Fibroblast of lung (primary cell): Measurements from ENCODE around the gene KMT2B. TPM values are rescaled to one million over a fixed set of nuclear protein-coding genes. Genes with fewer than 3 reads are reported as not detected.

Experiments used
- DNase-seq, 2 donors: peaks; one replicate each; pipeline versions ENCODE4 v3.0.0 to v3.0.0-alpha.2; 2010; ENCODE audit warnings: low read depth in 2 of 2
- H2AFZ ChIP-seq: 2 replicates; pipeline ENCODE4 v1.5.1; 2012; ENCODE audit warnings: low read length, control low read depth, inconsistent platforms
- H3K27ac ChIP-seq: 2 replicates; pipeline ENCODE4 v1.5.1; 2011; ENCODE audit warnings: low read length, control low read depth; ENCODE audit not compliant: insufficient read depth
- H3K27me3 ChIP-seq: 2 replicates; pipeline ENCODE4 v1.5.1; 2011; ENCODE audit warnings: mild to moderate bottlenecking, low read length; ENCODE audit not compliant: control insufficient read depth, insufficient read depth
- H3K36me3 ChIP-seq: 2 replicates; pipeline ENCODE4 v1.5.1; 2011; ENCODE audit warnings: low read length; ENCODE audit not compliant: control insufficient read depth, insufficient read depth
- H3K4me1 ChIP-seq: 2 replicates; pipeline ENCODE4 v1.5.1; 2011; ENCODE audit warnings: low read length; ENCODE audit not compliant: control insufficient read depth, insufficient read depth; ENCODE audit errors: extremely low read depth
- H3K4me2 ChIP-seq: 2 replicates; pipeline ENCODE4 v1.5.1; 2011; ENCODE audit warnings: low read length, control low read depth; ENCODE audit not compliant: insufficient read depth; ENCODE audit errors: extremely low read depth
- H3K4me3 ChIP-seq, 4 experiments: fragments of 200-600 bp in 1 of 4; sonication (generic) in 1 of 4; replicated peaks in 1 of 4; 2 replicates each; pipeline ENCODE4 v1.5.1; 2011 to 2016; ENCODE audit warnings: low read length in 4 of 4, low read depth in 3 of 4, mild to moderate bottlenecking in 3 of 4, control low read depth in 2 of 4, inconsistent platforms in 1 of 4, mixed read lengths in 1 of 4; ENCODE audit not compliant: insufficient read depth in 1 of 4; ENCODE audit errors: control extremely low read depth in 1 of 4
- H3K79me2 ChIP-seq: 2 replicates; pipeline ENCODE4 v1.5.1; 2012; ENCODE audit warnings: mild to moderate bottlenecking, low read length, inconsistent platforms; ENCODE audit not compliant: control insufficient read depth, insufficient read depth
- H3K9ac ChIP-seq: 2 replicates; pipeline ENCODE4 v1.5.1; 2011; ENCODE audit warnings: mild to moderate bottlenecking, low read length, control low read depth; ENCODE audit not compliant: insufficient read depth
- H3K9me3 ChIP-seq: 2 replicates; pipeline ENCODE4 v1.5.1; 2012; ENCODE audit warnings: low read depth, low read length; ENCODE audit not compliant: control insufficient read depth, insufficient read depth
- H4K20me1 ChIP-seq: 2 replicates; pipeline ENCODE4 v1.5.1; 2011; ENCODE audit warnings: low read length; ENCODE audit not compliant: control insufficient read depth, insufficient read depth; ENCODE audit errors: extremely low read depth
- EZH2 ChIP-seq: IDR thresholded peaks from 2 replicates; pipeline ENCODE4 v1.5.1; 2012; ENCODE audit warnings: low read length, control low read depth, mild to moderate bottlenecking; ENCODE audit errors: missing control alignments
- polyA plus RNA-seq, 2 donors: library from polyadenylated mRNA; depleted of rRNA in 1 of 2; stranded (reverse) in 1 of 2; unstranded in 1 of 2; fragments of >200 nt; gene quantifications; 2 replicates each; pipeline ENCODE4 v1.2.1, GENCODE V29; 2011 to 2012; ENCODE audit warnings: missing spikeins in 1 of 2
- total RNA-seq: library from RNA; depleted of rRNA; stranded (reverse); fragments of >200 nt; gene quantifications from 2 replicates; pipeline ENCODE4 v1.2.1, GENCODE V29; 2014
- TF ChIP-seq, protein P1 (sequence below), 2 donors: IDR thresholded peaks in 1 of 2; conservative IDR thresholded peaks in 1 of 2; 1 replicate in 1 of 2; 2 replicates in 1 of 2; pipeline ENCODE4 v1.5.1; 2011 to 2012; ENCODE audit warnings: low read length in 2 of 2, control low read depth in 1 of 2, inconsistent platforms in 1 of 2, low read depth in 1 of 2, mild to moderate bottlenecking in 1 of 2

The KMT2B gene
- total and polyA plus RNA-seq, 2 donors (not counting 1 experiment from before 2014, with no cell fraction given) = 5.4 to 7.4 TPM

DNA sequence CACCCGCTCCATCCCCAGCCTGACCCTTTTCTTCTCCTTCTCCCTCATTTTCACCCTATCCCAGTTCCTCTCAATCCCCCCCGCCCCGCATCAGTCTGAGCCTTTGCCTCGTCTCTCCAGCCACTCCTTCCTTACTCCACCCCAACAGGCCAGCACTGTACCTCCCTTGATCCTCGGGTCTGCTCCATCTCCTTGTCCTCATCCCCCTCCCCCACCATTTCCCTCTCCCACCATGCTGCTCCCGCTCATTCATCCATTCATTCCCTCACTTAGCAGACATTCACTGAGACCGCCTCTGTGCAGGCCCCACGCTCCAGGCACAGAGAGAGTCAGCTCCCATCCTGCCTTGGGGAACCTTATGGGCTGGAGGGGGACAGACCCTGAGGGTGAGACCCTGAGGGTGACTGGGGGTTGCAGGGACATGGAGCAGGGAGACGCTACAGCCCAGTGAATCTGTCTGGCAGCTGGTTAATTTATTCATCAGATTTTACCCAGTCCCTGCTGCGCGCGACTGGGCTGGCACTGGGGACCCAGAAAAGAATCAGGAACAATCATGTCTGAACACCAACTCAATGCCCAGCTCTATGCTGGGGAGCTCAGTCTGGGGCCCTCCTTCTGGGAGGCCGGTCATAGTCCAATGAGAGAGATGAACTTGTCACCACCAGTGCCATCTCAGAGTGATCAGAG, 58.4 kb downstream of the KMT2B start:
- Histone ChIP-seq H3K27me3 (no peaks in the 10 kb centered on the region), H4K20me1 (no peaks in the 10 kb centered on the region), H2AFZ (peak overlapping the region; percentile 7), H3K36me3 (no peaks in the 10 kb centered on the region), H3K9ac (no peak overlapping the region), H3K4me3 (peak overlapping the region; percentile 43 to 72 (median 62)), H3K79me2 (peaks cover 3% of the 10 kb centered on the region), H3K9me3 (no peaks in the 10 kb centered on the region), H3K4me2 (peak overlapping the region; percentile 80), H3K4me1 (peaks cover 4% of the 10 kb centered on the region), H3K27ac (no peak overlapping the region)
- TF ChIP-seq, protein P1, sequence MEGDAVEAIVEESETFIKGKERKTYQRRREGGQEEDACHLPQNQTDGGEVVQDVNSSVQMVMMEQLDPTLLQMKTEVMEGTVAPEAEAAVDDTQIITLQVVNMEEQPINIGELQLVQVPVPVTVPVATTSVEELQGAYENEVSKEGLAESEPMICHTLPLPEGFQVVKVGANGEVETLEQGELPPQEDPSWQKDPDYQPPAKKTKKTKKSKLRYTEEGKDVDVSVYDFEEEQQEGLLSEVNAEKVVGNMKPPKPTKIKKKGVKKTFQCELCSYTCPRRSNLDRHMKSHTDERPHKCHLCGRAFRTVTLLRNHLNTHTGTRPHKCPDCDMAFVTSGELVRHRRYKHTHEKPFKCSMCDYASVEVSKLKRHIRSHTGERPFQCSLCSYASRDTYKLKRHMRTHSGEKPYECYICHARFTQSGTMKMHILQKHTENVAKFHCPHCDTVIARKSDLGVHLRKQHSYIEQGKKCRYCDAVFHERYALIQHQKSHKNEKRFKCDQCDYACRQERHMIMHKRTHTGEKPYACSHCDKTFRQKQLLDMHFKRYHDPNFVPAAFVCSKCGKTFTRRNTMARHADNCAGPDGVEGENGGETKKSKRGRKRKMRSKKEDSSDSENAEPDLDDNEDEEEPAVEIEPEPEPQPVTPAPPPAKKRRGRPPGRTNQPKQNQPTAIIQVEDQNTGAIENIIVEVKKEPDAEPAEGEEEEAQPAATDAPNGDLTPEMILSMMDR (conservative IDR thresholded peaks at IDR 0.05 in 1 of 2, IDR thresholded peaks at IDR 0.05 in 1 of 2; ENCODE audit: low read depth in 1 of 2, low read length in 2 of 2) = no peak
- TF ChIP-seq EZH2 = no peak
- DNase-seq = no peak

DNA sequence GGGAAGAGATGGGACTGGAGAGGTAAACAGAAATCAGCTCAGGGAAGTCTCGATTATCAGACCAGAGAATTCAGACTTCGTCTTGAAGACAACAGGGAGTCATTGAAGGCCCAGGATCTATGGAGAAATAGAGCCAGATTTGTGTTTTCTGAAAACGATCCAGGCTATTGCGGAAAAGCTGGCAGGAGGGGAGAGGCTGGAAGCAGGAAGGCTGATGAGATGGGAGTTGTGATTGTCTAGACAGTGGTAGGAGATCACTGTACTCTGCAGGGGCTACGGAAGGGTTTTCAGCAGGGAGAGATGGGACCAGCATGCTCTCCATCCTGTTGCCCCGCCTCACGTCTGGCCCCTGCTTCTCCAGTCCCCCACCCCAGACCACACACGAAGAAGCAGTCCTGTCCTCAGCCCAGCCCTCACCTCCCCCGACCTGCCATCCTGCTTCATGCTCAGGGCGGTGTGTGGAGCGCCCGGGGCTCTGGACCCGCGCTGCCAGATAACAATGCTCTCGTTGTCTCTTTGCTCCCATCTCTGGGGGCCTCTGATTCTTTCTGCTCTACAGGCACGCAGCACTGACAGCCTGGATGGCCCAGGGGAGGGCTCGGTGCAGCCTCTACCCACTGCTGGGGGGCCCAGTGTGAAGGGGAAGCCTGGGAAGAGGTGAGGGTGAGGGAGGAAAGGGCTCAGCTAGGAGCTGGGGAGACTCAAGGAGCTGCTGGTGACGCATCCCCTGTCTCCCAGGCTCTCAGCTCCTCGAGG, 59.5 kb downstream of the KMT2B start:
- no peak overlapping the region for H3K9ac ChIP-seq
- peaks cover 4% of the 10 kb centered on the region for H3K4me1 ChIP-seq
- H2AFZ ChIP-seq = no peak overlapping the region
- H3K9me3 ChIP-seq = no peaks in the 10 kb centered on the region
- DNase-seq = no peak
- H3K79me2 ChIP-seq = peaks cover 3% of the 10 kb centered on the region
- no peak overlapping the region for H3K4me3 ChIP-seq
- peaks cover 4% of the 10 kb centered on the region for H3K36me3 ChIP-seq
- no peaks in the 10 kb centered on the region for H4K20me1 ChIP-seq
- TF ChIP-seq, protein P1 (conservative IDR thresholded peaks at IDR 0.05 in 1 of 2, IDR thresholded peaks at IDR 0.05 in 1 of 2; ENCODE audit: low read depth in 1 of 2, low read length in 2 of 2) = no peak
- TF ChIP-seq EZH2 = no peak
- H3K27ac ChIP-seq = no peak overlapping the region
- H3K4me2 ChIP-seq = no peak overlapping the region
- H3K27me3 ChIP-seq = no peaks in the 10 kb centered on the region

DNA sequence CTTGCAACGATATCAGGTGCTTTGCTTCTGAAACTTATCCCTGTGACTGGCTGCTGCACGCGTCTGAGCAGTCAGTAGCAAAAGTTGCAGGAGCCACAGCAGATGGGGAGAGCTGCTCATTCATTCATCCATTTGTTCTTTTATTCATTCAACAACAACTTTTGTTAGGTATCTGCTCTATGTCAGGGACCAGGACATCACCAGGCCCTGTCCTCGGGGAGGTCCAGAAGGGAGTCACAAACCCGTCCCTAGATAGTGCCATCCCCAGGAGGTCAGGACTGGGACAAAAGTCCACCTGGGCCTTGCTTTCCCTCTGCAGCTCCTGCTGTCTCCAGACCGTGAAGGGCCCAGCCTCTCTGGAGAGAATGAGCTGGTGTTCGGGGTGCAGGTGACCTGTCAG, 60.2 kb downstream of the KMT2B start:
- TF ChIP-seq, protein P1 (conservative IDR thresholded peaks at IDR 0.05 in 1 of 2, IDR thresholded peaks at IDR 0.05 in 1 of 2; ENCODE audit: low read depth in 1 of 2, low read length in 2 of 2) = no peak
- TF ChIP-seq EZH2 = no peak
- no peak overlapping the region for H2AFZ ChIP-seq
- no peak overlapping the region for H3K4me2 ChIP-seq
- peaks cover 4% of the 10 kb centered on the region for H3K4me1 ChIP-seq
- no peak overlapping the region for H3K4me3 ChIP-seq
- H3K9ac ChIP-seq = no peak overlapping the region
- no peaks in the 10 kb centered on the region for H3K9me3 ChIP-seq
- no peaks in the 10 kb centered on the region for H3K27me3 ChIP-seq
- no peaks in the 10 kb centered on the region for H4K20me1 ChIP-seq
- no peak for DNase-seq
- peaks cover 6% of the 10 kb centered on the region for H3K36me3 ChIP-seq
- peaks cover 3% of the 10 kb centered on the region for H3K79me2 ChIP-seq
- H3K27ac ChIP-seq = no peak overlapping the region
